Sigmoid colon (tissue), 4 donors: ENCODE measurements around the gene KMT2C.
"Not testable (repeated sequence)": the region's sequence is repeated elsewhere in the genome, so short reads cannot be mapped to it uniquely, and the experiment has no call there.

Source experiments
- POLR2A ChIP-seq, 2 donors: fragments of 450-650 bp; IDR thresholded peaks; one replicate each; pipeline ENCODE4 v1.6.1; 2016; ENCODE audit warnings: antibody characterized with exemption in 2 of 2, mild to moderate bottlenecking in 2 of 2, moderate library complexity in 2 of 2
- POLR2AphosphoS5 ChIP-seq, 4 donors: sonication (generic); formaldehyde crosslinking; IDR thresholded peaks; one replicate each; pipeline ENCODE4 v1.6.1; 2017; ENCODE audit warnings: antibody characterized with exemption in 4 of 4
- TF ChIP-seq, protein P1 (sequence below), 4 experiments: fragments of 450-650 bp in 3 of 4; fragments of 200-600 bp in 1 of 4; IDR thresholded peaks; one replicate each; pipeline ENCODE4 v1.5.1; 2016 to 2019; ENCODE audit warnings: antibody characterized with exemption in 4 of 4, mild to moderate bottlenecking in 3 of 4, moderate library complexity in 2 of 4

DNA sequence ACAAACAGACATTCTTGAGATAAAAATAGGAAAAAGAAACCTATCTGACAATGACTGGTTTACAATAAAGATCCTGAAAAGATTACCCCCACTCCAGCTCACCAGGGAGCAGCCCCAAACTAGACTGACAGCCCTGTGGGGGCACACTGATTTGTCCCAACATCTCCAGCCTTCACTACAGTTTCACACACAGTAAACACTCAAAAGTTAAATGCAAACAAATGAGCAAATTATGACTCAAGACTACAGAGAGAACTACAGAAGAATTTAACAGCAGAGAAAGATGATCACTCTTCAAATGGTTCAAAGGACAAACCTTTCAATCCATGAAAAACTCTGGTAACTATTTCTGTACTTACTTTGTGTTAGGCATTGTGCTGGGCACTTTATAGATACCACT, 176.2 kb downstream of the KMT2C start:
- TF ChIP-seq, protein P1, sequence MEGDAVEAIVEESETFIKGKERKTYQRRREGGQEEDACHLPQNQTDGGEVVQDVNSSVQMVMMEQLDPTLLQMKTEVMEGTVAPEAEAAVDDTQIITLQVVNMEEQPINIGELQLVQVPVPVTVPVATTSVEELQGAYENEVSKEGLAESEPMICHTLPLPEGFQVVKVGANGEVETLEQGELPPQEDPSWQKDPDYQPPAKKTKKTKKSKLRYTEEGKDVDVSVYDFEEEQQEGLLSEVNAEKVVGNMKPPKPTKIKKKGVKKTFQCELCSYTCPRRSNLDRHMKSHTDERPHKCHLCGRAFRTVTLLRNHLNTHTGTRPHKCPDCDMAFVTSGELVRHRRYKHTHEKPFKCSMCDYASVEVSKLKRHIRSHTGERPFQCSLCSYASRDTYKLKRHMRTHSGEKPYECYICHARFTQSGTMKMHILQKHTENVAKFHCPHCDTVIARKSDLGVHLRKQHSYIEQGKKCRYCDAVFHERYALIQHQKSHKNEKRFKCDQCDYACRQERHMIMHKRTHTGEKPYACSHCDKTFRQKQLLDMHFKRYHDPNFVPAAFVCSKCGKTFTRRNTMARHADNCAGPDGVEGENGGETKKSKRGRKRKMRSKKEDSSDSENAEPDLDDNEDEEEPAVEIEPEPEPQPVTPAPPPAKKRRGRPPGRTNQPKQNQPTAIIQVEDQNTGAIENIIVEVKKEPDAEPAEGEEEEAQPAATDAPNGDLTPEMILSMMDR (IDR thresholded peaks at IDR 0.05), result not testable (repeated sequence)
- TF ChIP-seq POLR2A, POLR2AphosphoS5 (IDR thresholded peaks at IDR 0.05): not testable (repeated sequence)
